Right renal cortex interstitium (tissue), 3 donors: ENCODE results near the gene DPYSL5. TPM values are rescaled to one million over a fixed set of nuclear protein-coding genes. Genes with fewer than 3 reads are reported as not detected.
"Not testable (repeated sequence)": the region's sequence is repeated elsewhere in the genome, so short reads cannot be mapped to it uniquely, and the experiment has no call there.

Source experiments
- DNase-seq, 3 donors: peaks; one replicate each; pipeline ENCODE4 v3.0.0-alpha.2; 2013; ENCODE audit warnings: low read depth in 3 of 3, low spot score in 2 of 3
- polyA plus RNA-seq, 3 donors: library from polyadenylated mRNA; unstranded; fragments of 120-200 nt; gene quantifications; one replicate each; pipeline ENCODE4 v1.2.1, GENCODE V29; 2013; ENCODE audit not compliant: insufficient read length in 3 of 3

DPYSL5 gene
- polyA plus RNA-seq, 3 donors, result 4.9 to 5.5 (median 5.0) TPM

GRCh38 chr2:26874514-26874913, 26.6 kb downstream of the DPYSL5 start:
- DNase-seq, result no peak

DNA sequence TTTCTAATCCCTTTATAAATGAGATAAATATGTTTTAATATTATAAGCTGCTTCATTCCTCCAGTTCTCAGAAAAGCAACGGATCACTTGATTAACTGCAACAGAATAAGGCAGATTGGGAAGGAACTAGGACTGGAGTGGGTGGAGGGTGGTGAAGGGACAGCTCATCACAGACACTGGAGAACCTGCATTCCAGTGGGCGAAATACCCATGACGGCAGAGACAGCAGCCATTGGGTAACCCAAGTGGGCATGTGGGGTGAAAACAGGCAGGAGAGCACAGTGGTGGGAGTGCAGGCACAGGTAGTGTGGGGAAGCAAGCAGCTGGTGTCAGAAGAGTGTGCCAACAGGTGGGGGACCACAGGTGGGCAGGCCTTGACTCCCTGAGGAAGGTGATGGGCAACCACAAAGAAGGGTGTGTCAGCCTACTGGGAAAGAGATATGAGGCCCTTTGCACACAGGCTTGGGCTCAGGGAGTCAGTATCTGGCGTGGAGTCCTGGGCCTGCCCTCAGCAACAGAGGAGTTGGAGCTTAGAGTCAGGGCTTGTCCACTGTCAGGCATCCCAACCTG, 27.2 kb downstream of the DPYSL5 start:
- DNase-seq, result no peak

DNA sequence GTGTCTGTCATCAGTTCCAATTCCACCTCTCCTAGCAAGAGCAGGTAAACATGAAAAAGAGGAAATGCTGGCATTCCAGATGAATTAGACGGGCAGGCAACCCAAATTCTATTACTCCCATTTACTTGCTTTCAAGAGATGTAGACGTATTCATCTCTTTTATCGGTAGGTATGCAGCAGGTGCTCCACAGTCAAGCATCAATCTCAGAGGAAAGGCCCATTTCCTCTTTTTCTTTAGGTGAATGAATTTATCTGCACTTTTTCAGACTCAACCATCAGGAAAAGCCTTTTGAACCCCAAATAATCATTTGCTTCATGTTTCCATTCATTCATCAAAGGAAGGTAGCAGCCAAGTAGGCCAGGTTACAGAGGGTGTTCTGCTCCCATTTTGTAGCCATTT, 27.9 kb downstream of the DPYSL5 start:
- no peak for DNase-seq

DNA sequence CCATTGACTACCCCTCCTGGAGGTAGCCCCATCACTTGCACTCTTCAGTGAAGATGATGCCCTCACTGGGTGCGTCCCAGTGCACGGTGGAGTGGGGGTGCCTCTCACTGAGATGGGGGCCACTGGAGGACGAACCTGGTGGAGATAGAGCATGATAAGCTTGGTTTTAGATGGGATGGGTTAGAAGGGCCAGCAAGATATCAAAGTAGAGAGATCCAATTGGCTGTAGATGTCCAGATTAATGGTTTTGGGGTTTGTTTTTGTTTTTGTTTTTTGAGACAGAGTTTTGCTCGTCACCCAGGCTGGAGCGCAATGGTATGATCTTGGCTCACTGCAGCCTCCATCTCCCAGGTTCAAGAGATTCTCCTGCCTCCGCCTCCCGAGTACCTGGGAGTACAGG, 28.3 kb downstream of the DPYSL5 start:
- no peak for DNase-seq

GRCh38 chr2:26877276-26877675, 29.3 kb downstream of the DPYSL5 start:
- DNase-seq, result no peak

DNA sequence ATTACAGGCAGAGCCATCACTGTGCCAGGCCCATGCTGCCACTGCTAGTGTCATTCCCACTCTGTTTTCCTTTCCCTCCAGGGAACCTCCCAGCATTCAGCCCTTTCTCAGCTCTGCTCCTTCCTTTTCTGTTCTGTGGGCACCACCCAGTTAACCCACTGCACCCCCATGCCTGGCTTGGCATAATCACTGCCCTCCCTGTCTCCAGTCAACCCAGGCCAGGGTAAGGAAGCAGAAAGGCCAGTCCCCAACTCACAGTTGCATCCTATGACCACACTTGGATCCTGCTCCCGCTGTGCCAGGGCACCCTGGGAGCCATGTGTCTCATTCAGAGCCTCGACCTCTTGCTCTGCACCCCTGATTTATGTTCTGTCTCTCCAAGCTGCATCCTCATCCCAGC, 32.2 kb downstream of the DPYSL5 start:
- DNase-seq, result no peak

- no peak for DNase-seq
Measured at GRCh38 chr2:26880910-26881435, 33.0 kb downstream of the DPYSL5 start.

DNA sequence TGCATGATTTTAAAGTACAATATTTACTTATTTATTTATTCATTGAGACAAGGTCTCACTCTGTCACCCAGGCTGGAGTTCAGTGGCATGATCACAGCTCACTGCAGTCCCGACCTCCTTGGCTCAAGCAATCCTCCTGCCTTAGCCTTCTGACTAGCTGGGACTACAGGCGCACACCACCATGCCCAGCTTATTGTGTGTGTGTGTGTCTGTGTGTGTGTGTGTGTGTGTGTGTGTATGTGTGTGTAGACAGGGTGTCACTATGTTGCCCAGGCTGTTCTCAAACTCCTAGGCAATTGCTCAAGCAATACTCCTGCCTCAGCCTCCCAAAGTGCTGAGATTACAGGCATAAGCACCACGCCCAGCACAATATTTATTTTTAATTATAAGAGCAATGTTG, 34.3 kb downstream of the DPYSL5 start:
- not testable (repeated sequence) for DNase-seq

DNA sequence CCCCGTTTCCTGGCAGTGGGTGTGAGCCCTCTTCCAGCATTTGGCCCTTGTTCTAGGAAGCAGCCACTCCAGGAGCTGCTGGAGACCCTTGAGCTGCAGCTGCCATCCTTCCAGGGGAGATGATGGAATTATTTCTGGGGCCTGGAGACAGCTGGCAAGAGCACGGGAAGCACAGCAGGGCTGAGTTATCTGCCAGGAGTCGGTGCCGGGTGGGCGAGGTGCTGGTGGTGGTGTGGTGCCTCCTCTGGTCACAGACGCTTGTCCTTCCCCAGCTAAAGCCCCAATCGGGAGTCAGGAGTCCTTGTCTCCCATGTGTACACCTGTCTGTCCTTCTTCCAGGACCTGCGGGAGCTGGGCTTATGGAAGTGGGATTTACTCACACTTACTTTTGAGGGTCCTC, 36.0 kb downstream of the DPYSL5 start:
- DNase-seq, result no peak

GRCh38 chr2:26884486-26884885, 36.6 kb downstream of the DPYSL5 start:
- DNase-seq, result no peak

DNA sequence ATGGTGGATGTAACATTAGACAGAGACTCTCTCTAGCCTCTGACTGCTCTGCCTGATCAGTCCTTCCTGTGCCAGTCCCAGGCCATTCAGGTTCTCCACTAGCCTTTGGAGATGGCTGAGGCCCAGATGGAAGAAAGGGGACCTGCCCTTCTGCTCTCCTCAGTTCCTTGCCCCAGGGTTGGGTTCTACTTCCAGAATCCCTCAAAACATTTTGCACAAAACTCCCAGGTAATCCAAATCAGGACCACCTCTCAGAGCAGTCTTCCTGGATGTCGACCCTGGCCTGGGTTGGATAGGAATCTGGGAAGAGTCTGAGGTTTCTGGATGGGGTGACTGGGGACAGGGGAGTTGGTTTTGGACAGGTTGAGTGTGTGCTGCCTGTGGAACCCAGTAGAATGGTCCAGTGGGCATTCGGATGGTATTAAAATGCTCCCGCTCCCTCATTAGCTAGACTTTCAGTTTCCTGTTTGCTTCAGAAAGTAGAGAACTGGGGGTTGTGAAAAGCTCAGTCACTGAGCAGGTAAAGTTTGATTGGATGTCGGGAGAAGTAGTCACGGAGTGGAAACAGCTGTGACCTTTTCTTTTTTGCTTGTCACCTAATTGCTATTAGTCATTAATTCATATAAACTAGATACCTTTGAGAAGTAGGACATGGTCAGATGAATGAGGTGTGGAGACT, 37.9 kb downstream of the DPYSL5 start:
- no peak for DNase-seq

GRCh38 chr2:26886736-26887135, 38.8 kb downstream of the DPYSL5 start:
- no peak for DNase-seq

- DNase-seq, result no peak
Measured at GRCh38 chr2:26887151-26887550, 39.2 kb downstream of the DPYSL5 start.

DNA sequence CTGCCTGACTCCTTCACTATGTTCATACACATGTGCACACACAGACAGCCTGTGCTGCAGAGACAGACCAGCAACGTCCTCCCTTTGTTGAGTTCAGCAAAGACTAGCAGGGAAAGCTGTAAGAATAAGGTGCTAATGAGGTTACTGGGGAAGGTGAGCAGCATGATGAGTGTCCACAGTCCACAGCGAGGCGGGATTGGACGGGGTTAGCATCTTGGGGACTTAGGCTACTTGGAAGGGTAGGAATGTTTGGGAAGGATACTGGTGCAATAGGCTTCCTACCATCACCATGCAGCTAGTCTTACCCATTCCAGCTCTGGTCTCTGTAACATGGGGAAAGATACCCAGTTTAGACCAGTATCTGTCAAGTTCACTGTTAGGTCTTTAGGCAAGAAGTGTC, 41.9 kb downstream of the DPYSL5 start:
- no peak for DNase-seq

DNA sequence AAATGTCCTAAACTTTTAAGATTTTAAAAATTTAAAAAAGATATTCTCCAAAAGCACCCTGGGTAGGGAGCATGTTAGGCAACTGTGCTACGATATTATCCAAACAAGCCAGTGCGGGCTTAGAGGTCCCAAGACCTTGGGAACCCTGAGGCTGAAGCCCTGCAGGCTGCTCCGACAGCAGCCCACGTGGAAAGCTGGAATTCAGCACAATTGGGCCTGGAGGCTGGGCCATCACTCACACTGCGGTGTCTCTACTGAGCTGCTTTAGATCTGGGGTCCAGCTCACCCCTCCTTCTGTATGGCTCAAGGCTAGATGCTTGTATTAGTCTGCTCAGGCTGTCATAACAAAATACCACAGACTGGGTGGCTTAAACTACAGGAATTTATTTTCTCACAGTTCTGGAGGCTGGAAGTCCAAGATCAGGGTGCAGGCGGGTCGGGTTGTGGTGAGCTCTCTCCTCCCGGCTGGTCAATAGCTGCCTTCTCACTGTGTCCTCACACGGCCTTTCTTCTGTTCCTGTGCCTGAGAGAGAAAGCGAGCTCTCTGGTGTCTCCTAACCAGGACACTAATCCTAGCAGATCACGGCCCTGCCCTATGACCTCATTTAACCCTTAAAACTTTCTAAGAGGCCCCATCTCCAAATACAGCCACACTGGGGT, 42.5 kb downstream of the DPYSL5 start:
- DNase-seq, result no peak

DNA sequence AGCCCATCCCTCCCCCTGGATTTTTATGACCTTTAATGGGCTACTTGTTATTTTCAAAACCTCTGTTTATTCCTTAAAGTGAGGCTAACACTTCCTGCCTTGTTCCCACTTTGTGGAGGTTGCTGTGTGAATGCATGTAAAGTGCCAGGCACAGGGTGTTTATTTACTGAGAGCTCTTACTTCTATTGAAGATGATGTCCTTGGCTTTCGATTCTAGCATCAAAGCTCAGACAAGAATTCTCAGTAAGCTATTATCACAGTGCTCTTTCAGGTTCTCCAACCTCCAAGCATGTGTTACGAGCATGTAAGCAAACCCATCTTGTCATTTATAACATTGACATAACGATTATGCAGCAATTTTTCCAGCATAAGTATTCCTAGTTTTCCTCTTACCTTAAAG, 44.2 kb downstream of the DPYSL5 start:
- no peak for DNase-seq

GRCh38 chr2:26892922-26893524, 45.1 kb downstream of the DPYSL5 start:
- no peak for DNase-seq

GRCh38 chr2:26894136-26894535, 46.2 kb downstream of the DPYSL5 start:
- DNase-seq, result no peak

- DNase-seq, result no peak
Measured at GRCh38 chr2:26897807-26898479, 50.0 kb downstream of the DPYSL5 start.

DNA sequence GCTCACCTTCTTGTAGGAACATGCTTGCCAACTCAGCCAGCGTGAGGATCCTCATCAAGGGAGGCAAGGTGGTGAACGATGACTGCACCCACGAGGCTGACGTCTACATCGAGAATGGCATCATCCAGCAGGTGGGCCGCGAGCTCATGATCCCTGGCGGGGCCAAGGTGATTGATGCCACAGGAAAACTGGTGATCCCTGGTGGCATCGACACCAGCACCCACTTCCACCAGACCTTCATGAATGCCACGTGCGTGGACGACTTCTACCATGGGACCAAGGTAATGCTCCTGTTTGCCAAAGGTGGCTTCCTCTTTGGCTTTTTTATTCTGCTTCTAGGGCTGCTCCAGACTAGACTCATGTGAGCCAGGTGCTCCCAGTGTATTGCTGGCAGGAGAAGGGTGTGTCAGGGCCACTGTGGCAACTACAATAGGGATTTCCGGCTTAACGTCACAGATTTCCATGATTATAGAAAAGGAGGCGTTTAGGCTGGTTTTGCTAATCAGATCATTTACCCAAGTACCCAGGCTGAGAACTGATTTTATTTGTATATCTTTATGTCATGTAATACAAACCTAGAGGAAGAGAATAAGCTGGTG, 50.6 kb downstream of the DPYSL5 start:
- no peak for DNase-seq
